Measurements from ENCODE around the gene NEUROD1.
A peak's percentile ranks its signal among the peaks of the same experiment; 100 is the strongest.

Gene NEUROD1

GRCh38 chr2:181679544-181679979, 755 bp downstream of the NEUROD1 start:
- no peak for DNase-seq

DNA sequence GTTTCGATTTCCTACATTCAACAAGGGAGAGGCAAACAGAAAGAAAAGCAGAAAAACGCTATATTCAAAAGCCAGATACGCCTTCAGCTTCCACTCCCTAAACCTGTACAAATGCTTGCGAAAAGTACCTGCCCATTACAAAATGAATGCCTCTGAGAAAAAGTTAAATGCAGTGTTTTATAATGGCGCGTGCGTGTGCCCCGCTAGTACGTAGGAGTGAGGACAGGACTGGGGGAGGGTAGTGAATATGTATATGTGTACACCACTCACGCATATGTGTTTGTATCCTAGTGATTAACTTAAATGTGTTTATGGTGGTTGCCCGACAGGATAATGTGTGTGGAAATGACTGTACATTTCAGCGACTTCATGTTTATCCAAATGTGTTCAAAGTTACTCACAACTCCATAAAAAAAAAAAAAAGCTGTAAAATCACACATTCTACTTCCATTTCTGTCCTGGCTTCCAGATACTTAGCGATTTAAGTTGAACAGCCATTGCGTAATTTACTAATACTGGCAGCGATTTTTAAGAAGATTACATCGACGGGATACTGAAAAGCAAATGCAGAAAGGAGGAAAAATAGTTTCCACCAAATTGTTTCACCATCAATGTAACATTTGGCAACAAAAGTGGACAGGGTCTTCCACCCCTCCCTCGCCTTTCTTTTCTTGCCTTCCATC, 1.3 kb downstream of the NEUROD1 start:
- no peak for DNase-seq

DNA sequence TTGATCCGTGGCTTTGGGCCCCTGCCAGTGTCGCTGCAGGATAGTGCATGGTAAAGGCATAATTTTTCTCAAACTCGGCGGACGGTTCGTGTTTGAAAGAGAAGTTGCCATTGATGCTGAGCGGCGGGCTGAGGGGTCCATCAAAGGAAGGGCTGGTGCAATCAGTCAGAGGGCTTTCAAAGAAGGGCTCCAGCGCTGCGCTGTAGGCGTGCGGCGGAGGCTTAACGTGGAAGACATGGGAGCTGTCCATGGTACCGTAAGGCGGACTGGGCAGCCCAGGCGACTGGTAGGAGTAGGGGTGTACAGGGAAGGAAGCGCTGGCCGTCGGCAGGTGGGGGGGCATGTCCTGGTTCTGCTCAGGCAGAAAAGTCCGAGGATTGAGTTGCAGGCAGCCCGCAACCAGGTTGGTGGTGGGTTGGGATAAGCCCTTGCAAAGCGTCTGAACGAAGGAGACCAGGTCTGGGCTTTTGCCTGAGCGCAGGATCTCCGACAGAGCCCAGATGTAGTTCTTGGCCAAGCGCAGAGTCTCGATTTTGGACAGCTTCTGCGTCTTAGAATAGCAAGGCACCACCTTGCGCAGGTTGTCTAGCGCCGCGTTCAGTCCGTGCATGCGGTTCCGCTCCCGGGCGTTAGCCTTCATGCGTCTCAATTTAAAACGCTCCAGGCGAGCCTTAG, 2.3 kb downstream of the NEUROD1 start:
- peak; percentile 86 for DNase-seq

- DNase-seq, result no peak
These were observed 5.1 kb downstream of the NEUROD1 start for GRCh38 chr2:181675254-181675653.

- DNase-seq, result no peak
These were observed 5.9 kb downstream of the NEUROD1 start for GRCh38 chr2:181674461-181674860.

GRCh38 chr2:181673173-181673572, 7.1 kb downstream of the NEUROD1 start:
- no peak for DNase-seq

DNA sequence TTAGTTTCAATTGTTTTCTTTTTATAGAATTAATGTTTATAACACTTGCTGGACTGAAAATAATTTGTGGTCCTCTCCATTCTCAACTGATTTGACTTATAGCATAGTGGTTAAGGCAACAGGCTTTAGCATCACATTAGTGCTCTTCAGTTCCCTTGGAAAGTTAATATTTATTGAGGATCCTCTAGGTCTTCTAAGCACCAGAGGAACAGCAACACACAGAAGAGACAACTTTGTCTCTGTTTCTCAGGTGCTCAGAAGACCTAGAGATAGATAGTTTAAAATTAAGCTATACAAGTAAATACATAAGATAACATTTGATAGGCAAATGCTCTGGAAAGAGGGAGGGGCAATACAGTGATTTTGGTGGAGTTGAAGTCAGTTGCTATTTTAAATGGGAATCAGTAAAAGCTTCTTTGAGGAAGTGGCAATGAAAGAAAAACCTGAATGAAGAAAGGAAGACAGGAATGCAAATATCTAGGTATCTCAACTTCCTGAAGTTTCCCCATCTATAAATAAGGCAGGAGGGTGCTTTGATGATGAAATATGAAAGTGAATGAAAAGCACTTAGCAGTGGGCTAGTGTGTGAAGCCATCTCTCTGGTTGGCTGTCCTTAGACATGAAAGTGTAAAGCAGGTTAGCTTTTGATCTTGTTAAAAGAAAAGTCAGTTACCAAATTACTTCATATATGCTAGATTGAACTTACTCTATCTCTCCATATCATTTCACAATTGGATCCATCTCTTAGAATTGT, 7.9 kb downstream of the NEUROD1 start:
- DNase-seq, result no peak

DNA sequence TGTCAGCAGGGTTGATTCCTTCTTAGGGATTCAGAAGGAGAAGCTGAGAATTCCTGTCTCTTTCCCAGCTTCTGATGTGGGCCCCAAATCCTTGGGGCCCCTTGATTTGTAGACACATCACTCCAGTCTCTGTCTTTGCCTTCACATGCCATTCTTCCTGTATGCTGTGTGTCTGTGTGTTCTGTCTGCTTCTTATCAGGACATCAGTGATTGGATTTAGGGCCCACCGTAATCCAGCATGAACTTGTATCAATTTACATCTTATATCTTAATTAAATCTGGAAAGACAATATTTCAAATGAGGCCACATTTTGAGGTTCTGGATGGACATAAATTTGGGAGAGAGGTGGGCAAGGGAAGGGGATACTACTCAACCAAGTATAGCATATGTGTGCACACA, 9.7 kb downstream of the NEUROD1 start:
- no peak for DNase-seq

GRCh38 chr2:181667234-181667633, 13.1 kb downstream of the NEUROD1 start:
- DNase-seq, result no peak

- DNase-seq, result no peak
These were observed 18.0 kb downstream of the NEUROD1 start for GRCh38 chr2:181662287-181662686.

GRCh38 chr2:181660181-181660580, 20.1 kb downstream of the NEUROD1 start:
- no peak for DNase-seq

DNA sequence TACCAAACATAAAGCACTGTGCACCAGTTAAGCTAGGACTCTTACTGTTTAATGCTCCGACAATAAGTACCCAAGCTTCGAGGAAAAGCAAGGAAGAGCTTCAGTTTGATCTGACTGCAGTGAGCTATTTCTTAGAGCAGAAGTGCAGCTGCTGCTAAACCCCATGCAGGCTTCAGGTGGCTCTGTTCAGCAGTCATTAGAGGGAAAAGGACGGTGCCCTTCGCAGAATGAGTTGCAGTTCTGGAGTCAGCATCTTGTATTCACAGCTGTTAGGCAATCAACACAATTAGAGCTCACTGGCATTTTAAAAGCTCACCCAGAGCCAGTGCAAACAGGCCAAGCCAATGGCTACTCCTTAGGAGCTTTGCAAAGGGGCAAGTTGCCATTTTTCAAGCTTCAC, 21.9 kb downstream of the NEUROD1 start:
- DNase-seq, result no peak

DNA sequence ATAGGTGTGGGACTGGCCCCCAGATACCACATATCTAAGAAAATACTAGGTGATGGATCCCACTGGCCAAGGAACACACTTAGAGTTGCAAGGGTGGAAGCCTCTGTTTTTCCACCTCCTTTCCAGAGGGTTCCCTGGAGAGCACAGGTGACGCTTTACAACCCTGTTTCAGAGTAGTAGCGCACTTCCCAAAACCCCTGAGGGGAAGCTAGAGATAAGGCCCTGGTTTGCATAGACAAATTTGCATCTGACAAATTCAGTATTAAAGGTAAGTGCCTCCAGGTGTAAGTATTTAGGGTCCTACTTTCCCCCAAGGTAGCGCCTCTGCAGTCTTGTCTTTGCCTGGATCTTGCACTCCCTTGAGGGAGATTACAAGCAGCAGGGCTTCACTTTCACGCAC, 22.9 kb downstream of the NEUROD1 start:
- DNase-seq, result no peak

DNA sequence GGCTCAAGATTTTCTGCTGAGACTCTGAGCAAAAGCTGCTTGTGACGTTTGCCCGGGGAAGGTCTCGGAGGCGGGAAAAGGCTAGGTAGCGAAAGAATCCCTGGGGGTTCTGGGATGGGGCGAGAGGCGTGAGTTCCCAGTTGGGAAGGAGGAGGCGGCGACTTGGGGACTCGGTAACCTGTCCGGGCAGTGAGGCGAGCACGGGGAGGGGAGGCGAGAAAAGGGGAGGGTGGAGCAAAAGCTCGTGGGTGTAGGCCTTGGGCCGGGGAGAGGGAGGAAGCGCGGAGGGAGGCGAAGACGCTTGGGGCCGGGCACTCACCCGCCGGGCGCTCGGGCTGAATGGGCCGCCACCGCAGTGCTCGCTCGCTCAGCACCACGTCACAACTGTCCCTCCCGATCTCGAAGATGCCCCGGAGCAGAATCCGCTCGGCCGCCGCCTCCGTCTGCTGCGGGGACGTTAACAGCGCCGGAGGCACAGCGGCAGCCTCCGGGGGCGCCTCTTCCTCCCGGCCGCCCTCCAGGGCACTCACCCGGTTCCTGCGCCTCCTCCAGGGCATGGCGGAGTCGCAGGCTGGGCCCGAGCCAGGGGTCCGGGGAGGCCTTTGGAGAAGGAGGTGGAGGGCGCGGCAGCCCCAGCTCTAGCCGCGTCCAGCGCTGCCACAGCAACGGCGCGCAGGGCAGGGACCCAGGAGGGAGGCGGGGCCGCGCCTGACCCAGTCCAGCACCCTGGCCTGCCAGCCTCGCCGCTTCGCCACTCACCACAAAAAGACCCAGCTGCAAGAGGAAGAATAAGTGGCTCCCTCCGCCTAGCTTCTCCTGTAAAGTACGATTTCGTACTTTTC, 23.6 kb downstream of the NEUROD1 start, which contains the start of gene CERKL:
CERKL (minus strand) TSS at position 656 of the 842 bp plus-strand sequence; CDS start at position 557, 99 bp downstream.
- peak; percentile 50 for DNase-seq

- DNase-seq, result no peak
These were observed 24.8 kb downstream of the NEUROD1 start for GRCh38 chr2:181655519-181655918.

- no peak for DNase-seq
These were observed 30.8 kb downstream of the NEUROD1 start for GRCh38 chr2:181649436-181649979.

GRCh38 chr2:181648478-181649155, 31.7 kb downstream of the NEUROD1 start:
- no peak for DNase-seq

GRCh38 chr2:181646415-181646987, 33.8 kb downstream of the NEUROD1 start:
- DNase-seq, result no peak

DNA sequence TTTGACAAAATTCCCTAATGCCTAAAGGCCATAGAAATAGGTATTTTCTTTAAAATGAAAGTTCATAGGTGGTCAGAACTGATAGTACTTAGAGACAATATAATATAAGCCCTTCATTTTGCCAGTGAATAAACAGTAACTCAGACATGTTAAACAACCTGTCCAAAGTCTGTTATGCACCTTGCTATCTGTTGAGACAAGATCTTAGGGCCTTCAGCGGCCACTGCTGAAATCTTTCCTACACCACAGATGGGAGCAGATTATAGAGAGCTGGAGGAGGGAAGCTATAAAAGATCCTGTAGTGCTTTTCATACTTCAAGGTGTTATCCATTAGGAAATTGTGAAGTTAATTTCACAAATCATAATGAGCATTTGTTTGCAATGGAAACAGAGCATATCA, 37.2 kb downstream of the NEUROD1 start:
- no peak for DNase-seq

GRCh38 chr2:181642086-181642485, 38.2 kb downstream of the NEUROD1 start:
- DNase-seq, result no peak

- DNase-seq, result no peak
These were observed 40.6 kb downstream of the NEUROD1 start for GRCh38 chr2:181639686-181640085.

All from right forelimb (tissue), 1 donor.